MM.1S (cell line): ENCODE data around the gene OVOL2.

Experiments
- CTCF ChIP-seq: fragments of 300-600 bp; sonication (generic); IDR thresholded peaks from 2 replicates; pipeline ENCODE4 v1.5.1; 2016; ENCODE audit warnings: antibody characterized with exemption, low read length, mixed read lengths
- EZH2 ChIP-seq: fragments of 300-600 bp; sonication (generic); optimal IDR thresholded peaks from 2 replicates; pipeline ENCODE3; 2017; ENCODE audit warnings: low read depth, mild to moderate bottlenecking, antibody characterized with exemption, low read length, mixed read lengths
- EZH2phosphoT487 ChIP-seq: fragments of 300-600 bp; sonication (generic); IDR thresholded peaks from 2 replicates; pipeline ENCODE4 v1.6.1; 2018; ENCODE audit warnings: antibody characterized with exemption, low read length

GRCh38 chr20:18005990-18006364 is 51.7 kb downstream of the OVOL2 start:
- TF ChIP-seq CTCF (no peak), EZH2 (no peak), EZH2phosphoT487 (no peak)
